Memory B cell (primary cell): ENCODE data around the gene MYH7B.
A peak's percentile ranks its signal among the peaks of the same experiment; 100 is the strongest.

ENCODE experiments used
- ATAC-seq: fragments of 150-1000 bp; cut with Tn5 transposase; 2 replicates; pipeline ENCODE4 v1.10.0; 2021; ENCODE audit warnings: low read depth, mild to moderate bottlenecking, moderate library complexity
- DNase-seq, 2 donors: peaks; one replicate each; pipeline ENCODE4 v3.0.0; 2022; ENCODE audit warnings: low spot score in 2 of 2
- H3K27ac Mint-ChIP-seq: one replicate; pipeline ENCODE4 v1.8.0; 2022; ENCODE audit warnings: mild to moderate bottlenecking, moderate library complexity, mixed read lengths
- H3K27me3 Mint-ChIP-seq: one replicate; pipeline ENCODE4 v1.8.0; 2022; ENCODE audit warnings: mixed read lengths
- H3K36me3 Mint-ChIP-seq: one replicate; pipeline ENCODE4 v1.8.0; 2022; ENCODE audit warnings: mild to moderate bottlenecking, mixed read lengths
- H3K4me1 Mint-ChIP-seq: one replicate; pipeline ENCODE4 v1.8.0; 2022; ENCODE audit warnings: mixed read lengths
- H3K4me3 Mint-ChIP-seq: one replicate; pipeline ENCODE4 v1.8.0; 2022; ENCODE audit warnings: mild to moderate bottlenecking, moderate library complexity, mixed read lengths
- H3K9me3 Mint-ChIP-seq: one replicate; pipeline ENCODE4 v1.8.0; 2022; ENCODE audit warnings: mixed read lengths

The MYH7B gene

DNA sequence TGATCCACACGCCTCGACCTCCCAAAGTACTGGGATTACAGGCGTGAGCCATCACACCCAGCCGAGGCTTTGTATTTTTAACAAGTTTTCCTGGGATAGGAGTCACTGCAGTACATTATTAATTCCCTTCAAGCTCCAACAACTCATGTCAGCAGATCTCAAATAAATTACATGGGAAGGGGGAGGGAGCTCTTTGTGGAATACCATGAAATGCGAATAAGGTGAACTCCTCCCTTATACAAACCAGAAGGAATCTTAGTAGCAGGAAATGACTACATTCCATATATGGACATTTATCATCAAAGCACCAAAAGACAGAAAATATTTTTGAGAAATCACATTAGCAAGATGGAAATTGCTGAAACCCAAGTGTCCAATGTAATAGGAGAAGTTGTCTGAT, 3.0 kb upstream of the MYH7B start:
- ATAC-seq (no peak), DNase-seq (no peak)
- Mint-ChIP-seq H3K27ac (no peak overlapping the region), H3K27me3 (no peaks in the 10 kb centered on the region), H3K4me3 (no peak overlapping the region), H3K4me1 (peaks cover 21% of the 10 kb centered on the region), H3K36me3 (peaks cover 6% of the 10 kb centered on the region), H3K9me3 (no peaks in the 10 kb centered on the region)

DNA sequence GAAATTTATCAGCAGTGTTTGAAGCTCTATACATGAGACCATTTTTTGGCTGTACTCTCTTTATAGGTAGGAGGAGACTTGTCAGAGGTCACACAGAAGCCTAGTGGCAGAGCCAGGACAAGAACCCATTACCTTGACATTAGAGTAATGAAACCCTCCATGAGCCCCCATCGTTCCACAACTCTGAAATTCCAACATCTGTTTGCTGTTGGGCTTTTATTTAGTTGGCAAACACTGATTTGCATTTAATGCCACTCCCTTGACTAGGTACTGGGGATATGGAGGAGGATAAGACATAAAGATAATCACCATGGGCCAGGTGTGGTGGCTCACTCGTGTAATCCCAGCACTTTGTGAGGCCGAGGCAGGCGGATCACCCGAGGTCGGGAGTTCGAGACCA, 1.7 kb upstream of the MYH7B start:
- H3K4me3 Mint-ChIP-seq = no peak overlapping the region
- H3K4me1 Mint-ChIP-seq = peaks cover 21% of the 10 kb centered on the region
- no peaks in the 10 kb centered on the region for H3K9me3 Mint-ChIP-seq
- ATAC-seq (no peak), DNase-seq (no peak)
- H3K27ac Mint-ChIP-seq = no peak overlapping the region
- H3K27me3 Mint-ChIP-seq = no peaks in the 10 kb centered on the region
- H3K36me3 Mint-ChIP-seq = peaks cover 6% of the 10 kb centered on the region

DNA sequence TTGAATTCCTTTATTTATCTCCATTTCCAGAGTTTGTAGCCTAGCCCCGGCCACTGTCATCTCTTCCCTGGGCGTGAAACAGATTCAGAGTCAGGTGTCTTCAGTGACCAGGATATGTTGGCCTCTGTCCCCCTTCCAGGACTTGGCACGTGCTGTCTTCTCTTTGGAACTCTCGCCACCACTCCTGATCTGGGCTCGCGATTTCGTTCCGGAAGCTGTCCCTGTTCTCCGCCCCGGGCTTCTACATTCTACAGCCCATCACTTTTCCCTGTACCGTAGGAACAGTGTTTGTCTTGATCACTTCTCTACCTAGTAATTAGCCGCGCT, 801 bp upstream of the MYH7B start:
- Mint-ChIP-seq H3K4me1 (peaks cover 21% of the 10 kb centered on the region), H3K4me3 (peak overlapping the region; percentile 95), H3K9me3 (no peaks in the 10 kb centered on the region), H3K36me3 (peaks cover 2% of the 10 kb centered on the region), H3K27me3 (no peaks in the 10 kb centered on the region), H3K27ac (peak overlapping the region; percentile 90)
- no peak for ATAC-seq
- DNase-seq = no peak

DNA sequence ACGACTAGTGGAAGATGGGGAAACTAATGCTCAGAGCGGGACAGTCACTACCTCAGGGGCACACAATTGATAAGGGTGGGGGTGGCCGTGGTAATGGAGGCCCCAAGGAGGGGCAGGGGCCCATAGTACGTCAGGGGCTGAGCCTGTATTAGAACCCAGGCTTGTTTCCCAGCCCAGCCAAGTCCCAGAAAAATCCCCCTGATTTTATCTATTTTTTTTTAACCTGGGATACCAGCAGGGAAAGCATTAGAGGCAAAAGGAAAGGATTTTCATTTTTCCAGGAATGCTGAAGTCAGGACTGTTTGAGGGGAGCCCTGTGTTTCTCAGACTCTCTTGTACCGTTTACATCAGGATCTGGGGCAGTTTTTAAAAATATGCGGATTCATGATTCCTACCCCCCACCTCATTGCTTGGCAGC, 382 bp downstream of the MYH7B start:
- Mint-ChIP-seq H3K27me3 (no peaks in the 10 kb centered on the region), H3K36me3 (no peaks in the 10 kb centered on the region), H3K27ac (peak overlapping the region; percentile 90), H3K4me1 (peaks cover 24% of the 10 kb centered on the region), H3K4me3 (peak overlapping the region; percentile 95), H3K9me3 (no peaks in the 10 kb centered on the region)
- DNase-seq = no peak
- ATAC-seq = no peak

DNA sequence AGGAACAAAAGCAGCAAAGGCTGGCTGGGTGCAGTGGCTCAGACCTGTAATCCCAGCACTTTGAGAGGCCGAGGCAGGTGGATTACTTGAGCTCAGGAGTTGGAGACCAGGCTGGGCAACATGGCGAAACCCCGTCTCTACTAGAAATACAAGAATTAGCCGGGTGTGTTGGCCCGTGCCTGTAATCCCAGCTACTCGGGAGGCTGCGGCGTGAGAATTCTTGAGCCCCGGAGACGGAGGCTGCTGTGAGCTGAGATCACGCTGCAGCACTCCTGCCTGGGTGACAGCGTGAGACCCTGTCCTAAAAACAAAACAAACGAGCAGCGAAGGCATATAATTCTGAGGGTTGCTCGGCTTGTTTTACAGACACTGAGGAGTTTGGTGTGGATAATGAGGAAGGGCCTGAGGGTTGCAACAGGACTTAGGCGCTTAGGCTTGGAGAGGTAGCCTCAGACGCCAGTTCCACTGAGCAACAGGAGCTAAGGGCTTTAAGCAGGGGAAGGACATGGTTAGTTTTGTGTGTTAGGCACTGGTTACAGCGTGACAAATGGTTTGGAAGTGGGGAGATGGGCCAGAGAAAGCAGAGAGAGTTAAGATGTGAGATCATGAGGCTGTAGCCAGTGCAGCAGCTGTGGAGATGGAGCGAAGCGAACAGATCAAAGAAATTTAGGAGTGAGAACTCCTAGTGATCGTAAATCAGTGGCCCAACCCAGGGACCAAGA, 1.2 kb downstream of the MYH7B start:
- ATAC-seq (no peak), DNase-seq (no peak)
- H3K4me3 Mint-ChIP-seq = no peak overlapping the region
- no peaks in the 10 kb centered on the region for H3K27me3 Mint-ChIP-seq
- H3K36me3 Mint-ChIP-seq = no peaks in the 10 kb centered on the region
- H3K27ac Mint-ChIP-seq = peak overlapping the region; percentile 90
- H3K4me1 Mint-ChIP-seq = peaks cover 21% of the 10 kb centered on the region
- H3K9me3 Mint-ChIP-seq = no peaks in the 10 kb centered on the region

DNA sequence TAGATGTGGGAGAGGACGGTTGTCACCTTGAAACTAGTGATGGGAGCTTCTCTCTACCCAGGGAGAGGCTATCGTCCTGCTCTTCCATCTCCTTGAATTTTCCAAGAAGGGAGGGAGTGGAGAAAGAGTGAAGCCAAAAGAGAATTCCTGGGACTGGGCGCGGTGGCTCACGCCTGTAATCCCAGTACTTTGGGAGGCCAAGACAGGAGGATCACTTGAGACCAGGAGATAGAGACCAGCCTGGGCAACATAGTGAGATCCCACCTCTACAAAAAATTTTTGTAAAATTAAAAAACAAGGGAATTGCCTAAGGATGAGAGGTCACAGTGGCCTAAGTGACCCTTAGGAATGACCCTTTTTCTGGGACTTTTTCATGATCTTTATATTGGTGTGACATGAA, 8.8 kb downstream of the MYH7B start:
- peaks cover 1% of the 10 kb centered on the region for H3K27me3 Mint-ChIP-seq
- H3K27ac Mint-ChIP-seq = no peak overlapping the region
- H3K36me3 Mint-ChIP-seq = no peaks in the 10 kb centered on the region
- H3K9me3 Mint-ChIP-seq = no peaks in the 10 kb centered on the region
- no peak for DNase-seq
- no peak for ATAC-seq
- no peak overlapping the region for H3K4me3 Mint-ChIP-seq
- H3K4me1 Mint-ChIP-seq = peaks cover 3% of the 10 kb centered on the region

DNA sequence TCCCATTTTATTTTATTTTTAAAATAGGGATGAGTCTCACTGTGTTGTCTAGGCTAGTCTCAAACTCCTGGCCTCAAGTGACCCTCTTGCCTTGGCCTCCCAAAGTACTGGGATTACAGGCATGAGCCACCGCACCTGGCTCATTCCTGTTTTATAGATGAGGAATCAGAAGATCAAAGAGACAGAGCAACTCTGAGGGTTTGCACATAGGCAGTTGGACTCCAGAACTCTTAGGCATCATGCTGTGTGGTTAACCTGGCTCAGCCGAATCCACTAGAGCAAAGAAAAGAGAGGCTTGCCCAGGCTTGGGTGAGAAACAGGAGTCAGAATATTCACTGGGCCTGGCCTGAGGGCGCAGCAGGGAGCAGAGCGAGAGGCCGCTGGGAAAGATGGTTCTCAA, 9.4 kb downstream of the MYH7B start:
- H3K4me3 Mint-ChIP-seq = no peak overlapping the region
- no peaks in the 10 kb centered on the region for H3K9me3 Mint-ChIP-seq
- H3K4me1 Mint-ChIP-seq = peaks cover 3% of the 10 kb centered on the region

DNA sequence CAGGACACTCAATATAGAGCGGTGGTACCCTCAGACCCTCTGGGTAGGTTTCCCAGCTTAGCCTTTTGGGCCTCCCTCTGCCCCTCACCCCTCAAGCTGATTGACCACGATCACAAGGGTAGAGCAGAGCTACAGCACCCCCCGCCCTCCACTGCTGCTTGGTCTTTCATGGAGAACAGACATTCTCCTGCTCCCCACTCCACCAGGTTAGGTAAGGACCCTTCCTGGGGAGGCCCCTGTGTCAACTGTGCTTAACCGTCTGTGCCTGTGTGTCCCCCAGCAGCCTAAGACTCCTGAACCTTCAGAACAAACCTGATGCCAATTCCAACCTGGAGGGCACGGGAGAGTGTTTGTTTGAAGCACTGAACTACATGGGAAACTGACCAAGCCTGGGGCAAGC, 11.8 kb downstream of the MYH7B start:
- H3K9me3 Mint-ChIP-seq = no peaks in the 10 kb centered on the region
- no peak for DNase-seq
- no peaks in the 10 kb centered on the region for H3K4me1 Mint-ChIP-seq
- H3K27me3 Mint-ChIP-seq = peaks cover 3% of the 10 kb centered on the region
- no peaks in the 10 kb centered on the region for H3K36me3 Mint-ChIP-seq
- no peak overlapping the region for H3K4me3 Mint-ChIP-seq
- no peak overlapping the region for H3K27ac Mint-ChIP-seq
- ATAC-seq = no peak

More for the DNA sequence above, 9.4 kb downstream of the MYH7B start:
- H3K36me3 Mint-ChIP-seq = no peaks in the 10 kb centered on the region
- H3K27me3 Mint-ChIP-seq = peaks cover 1% of the 10 kb centered on the region
- no peak overlapping the region for H3K27ac Mint-ChIP-seq
- ATAC-seq = no peak
- DNase-seq = no peak

DNA sequence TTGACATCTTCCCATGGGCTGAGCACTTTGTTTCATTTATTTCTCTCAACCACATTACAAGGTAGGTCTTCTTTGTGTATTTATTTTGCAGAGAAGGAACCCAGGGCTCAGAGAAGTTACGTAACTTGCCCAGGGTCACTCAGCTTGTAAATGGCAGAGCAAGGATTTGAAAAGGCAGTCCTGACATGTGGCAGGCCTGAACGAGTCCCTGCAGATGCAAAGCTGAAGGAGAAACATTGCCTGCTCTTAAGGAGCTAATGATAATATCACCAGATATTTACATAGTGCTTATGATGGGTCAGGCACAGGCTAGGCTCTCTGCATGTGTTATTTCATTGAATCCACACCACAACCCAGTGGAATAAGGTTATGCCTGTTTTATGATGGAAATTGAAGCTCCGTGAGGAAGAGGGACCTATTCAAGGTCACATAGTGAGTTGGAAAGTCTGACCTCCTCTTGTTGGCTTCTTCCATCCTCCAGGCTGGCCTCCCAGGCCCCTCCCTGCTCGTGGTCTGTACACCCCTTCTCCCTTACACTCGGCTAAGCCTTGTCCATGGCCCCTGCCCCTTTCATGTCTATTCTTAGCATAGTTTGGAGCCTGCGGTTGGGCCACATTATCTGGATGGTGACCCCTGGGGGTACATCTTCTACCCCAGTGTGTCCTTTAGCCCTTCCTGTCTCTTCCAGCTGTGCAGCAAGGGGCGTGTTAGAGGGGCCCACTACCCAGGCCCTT, 12.5 kb downstream of the MYH7B start:
- no peak for DNase-seq
- Mint-ChIP-seq H3K9me3 (no peaks in the 10 kb centered on the region), H3K4me1 (no peaks in the 10 kb centered on the region)

DNA sequence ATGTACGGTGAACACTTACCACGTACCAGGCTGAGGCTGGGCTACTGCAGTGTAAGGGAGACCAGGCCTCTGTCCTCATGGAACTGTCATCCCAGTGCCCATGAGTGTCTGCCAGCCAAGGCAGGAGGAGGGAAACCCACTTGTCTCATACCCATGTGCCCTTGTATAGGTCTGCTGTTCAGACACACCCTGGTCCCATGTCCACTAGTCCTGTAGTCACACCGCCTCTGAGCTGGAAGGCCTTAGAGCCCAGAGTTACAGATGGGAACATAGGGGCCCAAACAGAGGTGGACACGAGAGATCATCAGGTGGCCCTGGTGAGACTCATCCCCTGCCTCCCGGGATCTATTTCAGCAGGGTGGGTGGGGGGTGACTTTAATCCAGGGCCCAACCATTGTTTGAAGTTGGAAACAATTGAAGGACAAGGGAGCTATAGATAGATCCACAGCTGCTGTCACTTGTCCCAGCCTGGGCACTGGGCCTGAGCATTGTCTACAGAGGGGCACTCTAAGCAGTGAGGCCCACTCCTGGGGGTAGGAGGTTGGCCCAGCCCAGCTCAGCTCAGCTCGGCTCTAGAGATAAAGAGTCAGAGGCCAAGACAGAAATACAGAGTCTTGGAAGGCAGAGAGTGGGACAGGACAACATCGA, 14.6 kb downstream of the MYH7B start:
- Mint-ChIP-seq H3K4me1 (no peaks in the 10 kb centered on the region), H3K27me3 (peaks cover 5% of the 10 kb centered on the region), H3K9me3 (no peaks in the 10 kb centered on the region), H3K4me3 (no peak overlapping the region), H3K27ac (no peak overlapping the region), H3K36me3 (no peaks in the 10 kb centered on the region)
- DNase-seq (no peak), ATAC-seq (no peak)

More for the DNA sequence above, 12.5 kb downstream of the MYH7B start:
- Mint-ChIP-seq H3K27ac (no peak overlapping the region), H3K4me3 (no peak overlapping the region), H3K36me3 (no peaks in the 10 kb centered on the region), H3K27me3 (peaks cover 5% of the 10 kb centered on the region)
- ATAC-seq = no peak

DNA sequence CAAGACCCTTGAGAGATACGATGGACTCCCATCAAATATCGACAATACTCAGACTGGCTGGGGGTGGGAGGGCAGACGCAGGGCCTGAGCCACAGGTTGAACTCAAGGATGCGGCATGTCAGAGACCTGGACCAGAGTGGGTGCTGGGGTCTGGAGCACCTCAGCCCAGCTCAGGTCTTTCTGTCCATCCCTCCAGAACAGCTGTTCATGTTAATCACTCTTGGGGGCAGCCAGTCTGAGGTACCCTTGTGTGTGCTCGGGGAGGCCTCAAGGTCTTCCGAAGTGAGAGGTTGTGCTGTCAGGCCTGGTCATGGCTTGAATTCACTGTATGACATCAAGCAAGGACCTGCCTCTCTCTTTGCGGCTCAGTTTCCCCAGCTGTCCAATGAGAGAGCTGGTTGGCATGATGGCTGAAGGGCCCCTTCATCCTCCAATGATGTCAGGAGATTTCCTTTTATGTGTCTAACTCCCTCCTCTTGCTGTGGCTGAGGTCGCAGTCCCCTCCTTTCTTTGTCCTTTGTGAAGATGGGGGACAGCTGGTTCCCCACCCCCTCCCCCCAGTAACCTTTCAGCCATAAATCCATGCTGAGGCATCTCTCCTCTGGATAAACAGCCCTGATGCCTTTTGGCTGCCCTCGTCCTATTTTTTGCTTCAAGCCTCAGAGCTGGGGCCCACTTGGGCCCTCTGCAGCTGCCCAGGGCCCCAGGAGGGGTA, 15.3 kb downstream of the MYH7B start:
- Mint-ChIP-seq H3K27me3 (peaks cover 5% of the 10 kb centered on the region), H3K9me3 (no peaks in the 10 kb centered on the region), H3K4me3 (no peak overlapping the region), H3K27ac (no peak overlapping the region), H3K36me3 (no peaks in the 10 kb centered on the region), H3K4me1 (no peaks in the 10 kb centered on the region)
- DNase-seq (no peak), ATAC-seq (no peak)

DNA sequence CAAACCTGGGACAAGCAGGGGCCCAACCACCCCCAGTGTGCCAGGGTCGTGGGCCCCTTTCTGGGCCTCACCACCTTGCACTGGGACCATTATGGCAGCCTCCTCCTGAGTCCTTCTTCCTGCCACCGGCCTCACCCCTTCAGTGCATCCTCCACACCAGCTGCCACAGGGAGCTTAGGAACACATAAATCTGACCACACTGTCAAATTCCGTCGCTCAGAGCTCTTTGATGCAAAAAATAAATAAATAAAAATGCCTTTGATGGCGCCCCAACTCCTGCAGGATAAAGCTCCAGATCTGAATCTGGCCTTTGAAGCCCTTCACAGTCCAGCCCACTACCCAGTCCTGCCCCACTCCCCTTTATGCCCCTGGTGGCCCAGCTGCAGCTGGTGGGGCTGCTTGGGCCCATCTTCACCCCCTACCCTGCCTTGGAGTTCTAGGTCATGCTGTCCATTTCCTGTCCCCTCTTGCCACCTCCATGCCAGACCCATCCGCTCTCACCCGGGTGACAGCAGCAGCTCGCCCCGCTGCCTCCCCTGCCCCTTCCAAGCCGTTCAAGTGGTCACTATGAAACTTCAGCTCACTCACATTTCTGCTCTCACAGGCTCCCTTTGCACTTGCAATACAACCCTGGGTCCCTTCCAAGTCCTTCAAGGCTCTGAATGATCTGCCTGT, 16.0 kb downstream of the MYH7B start:
- Mint-ChIP-seq H3K9me3 (no peaks in the 10 kb centered on the region), H3K4me3 (no peak overlapping the region), H3K36me3 (no peaks in the 10 kb centered on the region), H3K4me1 (no peaks in the 10 kb centered on the region), H3K27ac (no peak overlapping the region), H3K27me3 (peaks cover 4% of the 10 kb centered on the region)
- ATAC-seq = no peak
- DNase-seq = no peak

DNA sequence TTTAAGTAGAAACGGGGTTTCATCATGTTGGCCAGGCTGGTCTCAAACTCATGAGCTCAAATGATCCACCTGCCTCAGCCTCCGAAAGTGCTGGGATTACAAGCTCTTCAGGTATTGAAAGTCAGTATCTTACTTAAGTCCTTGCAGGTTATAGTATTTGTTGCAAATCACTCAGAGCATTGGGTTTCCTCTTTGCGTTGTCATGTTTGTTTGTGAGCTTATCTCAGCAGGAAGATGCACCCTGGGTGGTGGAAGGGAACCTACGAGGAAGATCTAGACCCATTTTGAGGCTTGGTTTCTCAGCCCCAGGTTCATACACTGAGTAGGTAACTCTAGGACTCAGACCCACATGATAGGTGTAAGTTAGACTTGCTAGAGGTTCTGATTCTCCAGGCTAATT, 18.6 kb downstream of the MYH7B start:
- Mint-ChIP-seq H3K27me3 (peaks cover 12% of the 10 kb centered on the region), H3K4me1 (peaks cover 2% of the 10 kb centered on the region), H3K9me3 (no peaks in the 10 kb centered on the region), H3K27ac (no peak overlapping the region), H3K36me3 (no peaks in the 10 kb centered on the region), H3K4me3 (no peak overlapping the region)
- DNase-seq = no peak
- no peak for ATAC-seq

DNA sequence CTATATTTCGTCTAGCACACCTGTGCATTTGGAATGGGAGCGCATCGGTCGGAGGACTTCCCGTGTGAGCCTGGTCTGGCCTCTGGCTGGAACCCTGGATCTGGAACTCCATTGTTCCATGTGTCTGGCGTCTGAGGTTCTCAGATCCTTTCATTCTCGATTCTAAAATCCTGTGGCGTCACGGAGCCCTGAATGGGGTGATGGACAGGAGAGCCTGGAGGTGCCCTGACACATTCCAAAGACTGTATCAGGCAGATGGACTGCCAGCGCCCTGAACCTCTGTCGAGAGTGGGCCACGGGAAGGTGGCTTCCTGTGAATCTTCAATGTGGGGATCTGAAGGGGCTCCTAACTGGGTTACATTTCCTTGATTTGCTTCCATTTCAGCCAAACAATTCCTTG, 20.6 kb downstream of the MYH7B start:
- H3K27ac Mint-ChIP-seq = no peak overlapping the region
- no peak overlapping the region for H3K4me3 Mint-ChIP-seq
- no peaks in the 10 kb centered on the region for H3K9me3 Mint-ChIP-seq
- ATAC-seq = no peak
- no peak for DNase-seq
- peaks cover 2% of the 10 kb centered on the region for H3K4me1 Mint-ChIP-seq
- H3K36me3 Mint-ChIP-seq = no peaks in the 10 kb centered on the region
- peaks cover 18% of the 10 kb centered on the region for H3K27me3 Mint-ChIP-seq
